HEK293 (cell line): Measurements from ENCODE around the gene WNT16.

ENCODE experiments used
- CTCF ChIA-PET: fragments of 350-600 bp; formaldehyde crosslinking; extraction: SDS; loops from one replicate; lab custom pipeline; 2021; ENCODE audit warnings: antibody characterized with exemption; lab: Yijun Ruan, JAX
- POLR2A ChIA-PET: fragments of 300-600 bp; formaldehyde crosslinking; extraction: SDS; loops from one replicate; lab custom pipeline; 2020; ENCODE audit warnings: antibody characterized with exemption, inconsistent platforms; lab: Yijun Ruan, JAX
- H3K27ac ChIP-seq: fragments of 200-500 bp; sonication (Bioruptor generic); 2 replicates; pipeline ENCODE4 v1.5.1; 2014; ENCODE audit warnings: low read depth, low read length, control low read depth, inconsistent platforms; ENCODE audit errors: extremely low read depth
- H3K36me3 ChIP-seq, 2 experiments: fragments of 200-500 bp in 1 of 2; sonication (Bioruptor generic) in 1 of 2; 1 replicate in 1 of 2; 2 replicates in 1 of 2; pipeline ENCODE4 v1.5.1; 2014 to 2017; ENCODE audit warnings: inconsistent platforms in 2 of 2, low read length in 2 of 2; ENCODE audit not compliant: control insufficient read depth in 2 of 2, insufficient read depth in 1 of 2
- H3K4me1 ChIP-seq: fragments of 200-500 bp; sonication (Bioruptor generic); 2 replicates; pipeline ENCODE4 v1.5.1; 2014; ENCODE audit warnings: mild to moderate bottlenecking, low read length, inconsistent platforms; ENCODE audit not compliant: control insufficient read depth, insufficient read depth
- H3K4me3 ChIP-seq: 2 replicates; pipeline ENCODE4 v1.5.1; 2011; ENCODE audit warnings: low read depth, mild to moderate bottlenecking, control low read depth, low read length, moderate library complexity
- H3K9me3 ChIP-seq: fragments of 200-500 bp; sonication (Bioruptor generic); 2 replicates; pipeline ENCODE4 v1.5.1; 2014; ENCODE audit warnings: low read depth, low read length, inconsistent platforms; ENCODE audit not compliant: control insufficient read depth, insufficient read depth
- FEZF1 ChIP-seq: fragments of 450-650 bp; formaldehyde crosslinking; IDR thresholded peaks from 2 replicates; pipeline ENCODE4 v1.5.1; 2016; ENCODE audit warnings: missing biosample characterization, missing genetic modification characterization
- GLIS1 ChIP-seq: fragments of 450-650 bp; formaldehyde crosslinking; IDR thresholded peaks from 2 replicates; pipeline ENCODE4 v1.5.1; 2016; ENCODE audit warnings: missing biosample characterization, missing genetic modification characterization
- HIC1 ChIP-seq: fragments of 450-650 bp; formaldehyde crosslinking; IDR thresholded peaks from 2 replicates; pipeline ENCODE4 v1.5.1; 2016; ENCODE audit warnings: missing biosample characterization, missing genetic modification characterization
- HOXA7 ChIP-seq: sonication (generic); formaldehyde crosslinking; IDR thresholded peaks from 2 replicates; pipeline ENCODE4 v1.8.1; 2022; ENCODE audit warnings: missing genetic modification reagents, borderline replicate concordance
- KLF1 ChIP-seq: fragments of 450-650 bp; formaldehyde crosslinking; IDR thresholded peaks from 2 replicates; pipeline ENCODE4 v1.5.1; 2016; ENCODE audit warnings: missing biosample characterization, missing genetic modification characterization
- SCRT2 ChIP-seq: fragments of 450-650 bp; formaldehyde crosslinking; IDR thresholded peaks from 2 replicates; pipeline ENCODE4 v1.5.1; 2016; ENCODE audit warnings: missing biosample characterization, missing genetic modification characterization
- YY2 ChIP-seq: fragments of 450-650 bp; formaldehyde crosslinking; IDR thresholded peaks from 2 replicates; pipeline ENCODE4 v1.5.1; 2016; ENCODE audit warnings: missing biosample characterization, missing genetic modification characterization
- ZBTB20 ChIP-seq: fragments of 450-650 bp; formaldehyde crosslinking; IDR thresholded peaks from 2 replicates; pipeline ENCODE4 v1.5.1; 2016; ENCODE audit warnings: missing biosample characterization, missing genetic modification characterization
- ZBTB48 ChIP-seq: fragments of 450-650 bp; formaldehyde crosslinking; IDR thresholded peaks from 2 replicates; pipeline ENCODE4 v1.5.1; 2016; ENCODE audit warnings: missing biosample characterization, missing genetic modification characterization
- ZEB2 ChIP-seq: fragments of 450-650 bp; formaldehyde crosslinking; IDR thresholded peaks from 2 replicates; pipeline ENCODE4 v1.5.1; 2016; ENCODE audit warnings: missing biosample characterization, missing genetic modification characterization
- ZNF2 ChIP-seq: fragments of 450-650 bp; formaldehyde crosslinking; IDR thresholded peaks from 2 replicates; pipeline ENCODE4 v1.5.1; 2016; ENCODE audit warnings: missing biosample characterization, missing genetic modification characterization
- ZNF404 ChIP-seq: fragments of 450-650 bp; formaldehyde crosslinking; IDR thresholded peaks from 2 replicates; pipeline ENCODE4 v1.5.1; 2017; ENCODE audit warnings: missing biosample characterization, missing genetic modification characterization
- ZNF501 ChIP-seq: fragments of 450-650 bp; formaldehyde crosslinking; IDR thresholded peaks from 2 replicates; pipeline ENCODE4 v1.5.1; 2016; ENCODE audit warnings: missing biosample characterization, missing genetic modification characterization
- ZNF521 ChIP-seq: fragments of 450-650 bp; formaldehyde crosslinking; IDR thresholded peaks from 2 replicates; pipeline ENCODE4 v1.5.1; 2017; ENCODE audit warnings: missing biosample characterization, mild to moderate bottlenecking, missing genetic modification characterization
- ZNF580 ChIP-seq: fragments of 450-650 bp; formaldehyde crosslinking; IDR thresholded peaks from 2 replicates; pipeline ENCODE4 v1.5.1; 2016; ENCODE audit warnings: missing biosample characterization, missing genetic modification characterization
- ZNF621 ChIP-seq: fragments of 450-650 bp; formaldehyde crosslinking; IDR thresholded peaks from 2 replicates; pipeline ENCODE4 v1.5.1; 2017; ENCODE audit warnings: missing biosample characterization, missing genetic modification characterization
- TF ChIP-seq, protein P1 (sequence below): fragments of 450-650 bp; formaldehyde crosslinking; IDR thresholded peaks from 2 replicates; pipeline ENCODE4 v1.5.1; 2017; ENCODE audit warnings: missing biosample characterization, mild to moderate bottlenecking, missing genetic modification characterization, moderate library complexity
- TF ChIP-seq, protein P2 (sequence below): fragments of 450-650 bp; formaldehyde crosslinking; IDR thresholded peaks from 2 replicates; pipeline ENCODE4 v1.5.1; 2016; ENCODE audit warnings: missing biosample characterization, missing genetic modification characterization

The WNT16 gene

GRCh38 chr7:121322460-121322859, 6.3 kb upstream of the WNT16 start:
- ChIA-PET CTCF (no interaction called here), POLR2A (no interaction called here)
- Histone ChIP-seq H3K4me3 (no peak overlapping the region), H3K27ac (no peak overlapping the region), H3K4me1 (peaks cover 15% of the 10 kb centered on the region), H3K9me3 (no peaks in the 10 kb centered on the region), H3K36me3 (no peaks in the 10 kb centered on the region)
- TF ChIP-seq ZNF521 (tag by site-specific recombination) (no peak), KLF1 (tag by site-specific recombination) (no peak), ZEB2 (tag by site-specific recombination) (no peak), FEZF1 (tag by site-specific recombination) (0 out of 2 replicates have a peak, but pooled peaks have one; percentile 38), GLIS1 (tag by site-specific recombination) (peak; percentile 83)

- no peaks in the 10 kb centered on the region for H3K36me3 ChIP-seq
- H3K4me1 ChIP-seq = peaks cover 15% of the 10 kb centered on the region
- POLR2A ChIA-PET = no interaction called here
- no peaks in the 10 kb centered on the region for H3K9me3 ChIP-seq
- TF ChIP-seq ZBTB48 (peak; percentile 66), ZNF404 (tag by site-specific recombination) (no peak)
- TF ChIP-seq, protein P1, sequence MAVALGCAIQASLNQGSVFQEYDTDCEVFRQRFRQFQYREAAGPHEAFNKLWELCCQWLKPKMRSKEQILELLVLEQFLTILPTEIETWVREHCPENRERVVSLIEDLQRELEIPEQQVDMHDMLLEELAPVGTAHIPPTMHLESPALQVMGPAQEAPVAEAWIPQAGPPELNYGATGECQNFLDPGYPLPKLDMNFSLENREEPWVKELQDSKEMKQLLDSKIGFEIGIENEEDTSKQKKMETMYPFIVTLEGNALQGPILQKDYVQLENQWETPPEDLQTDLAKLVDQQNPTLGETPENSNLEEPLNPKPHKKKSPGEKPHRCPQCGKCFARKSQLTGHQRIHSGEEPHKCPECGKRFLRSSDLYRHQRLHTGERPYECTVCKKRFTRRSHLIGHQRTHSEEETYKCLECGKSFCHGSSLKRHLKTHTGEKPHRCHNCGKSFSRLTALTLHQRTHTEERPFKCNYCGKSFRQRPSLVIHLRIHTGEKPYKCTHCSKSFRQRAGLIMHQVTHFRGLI (tag by site-specific recombination) = no peak
- TF ChIP-seq, all 188 proteins: peak for 1
- CTCF ChIA-PET = interaction anchor here (0.9 kb wide), 1 partner anchor 34 kb away, joined by 3 read pairs; no protein-coding TSS in a partner anchor
- H3K27ac ChIP-seq = no peak overlapping the region
- no peak overlapping the region for H3K4me3 ChIP-seq
Observed at GRCh38 chr7:121323515-121324302, 5.1 kb upstream of the WNT16 start.

- TF ChIP-seq ZNF580 (tag by site-specific recombination) (no peak), YY2 (tag by site-specific recombination) (no peak), HOXA7 (CRISPR knock-in tag) (no peak)
- ChIA-PET POLR2A (no interaction called here), CTCF (interaction anchor here (0.7 kb wide), 1 partner anchor 69 kb away, joined by 3 read pairs; no protein-coding TSS in a partner anchor)
- Histone ChIP-seq H3K36me3 (no peaks in the 10 kb centered on the region), H3K27ac (no peak overlapping the region), H3K4me3 (no peak overlapping the region), H3K4me1 (peaks cover 13% of the 10 kb centered on the region), H3K9me3 (no peaks in the 10 kb centered on the region)
Observed at GRCh38 chr7:121327671-121328070, 1.1 kb upstream of the WNT16 start.

DNA sequence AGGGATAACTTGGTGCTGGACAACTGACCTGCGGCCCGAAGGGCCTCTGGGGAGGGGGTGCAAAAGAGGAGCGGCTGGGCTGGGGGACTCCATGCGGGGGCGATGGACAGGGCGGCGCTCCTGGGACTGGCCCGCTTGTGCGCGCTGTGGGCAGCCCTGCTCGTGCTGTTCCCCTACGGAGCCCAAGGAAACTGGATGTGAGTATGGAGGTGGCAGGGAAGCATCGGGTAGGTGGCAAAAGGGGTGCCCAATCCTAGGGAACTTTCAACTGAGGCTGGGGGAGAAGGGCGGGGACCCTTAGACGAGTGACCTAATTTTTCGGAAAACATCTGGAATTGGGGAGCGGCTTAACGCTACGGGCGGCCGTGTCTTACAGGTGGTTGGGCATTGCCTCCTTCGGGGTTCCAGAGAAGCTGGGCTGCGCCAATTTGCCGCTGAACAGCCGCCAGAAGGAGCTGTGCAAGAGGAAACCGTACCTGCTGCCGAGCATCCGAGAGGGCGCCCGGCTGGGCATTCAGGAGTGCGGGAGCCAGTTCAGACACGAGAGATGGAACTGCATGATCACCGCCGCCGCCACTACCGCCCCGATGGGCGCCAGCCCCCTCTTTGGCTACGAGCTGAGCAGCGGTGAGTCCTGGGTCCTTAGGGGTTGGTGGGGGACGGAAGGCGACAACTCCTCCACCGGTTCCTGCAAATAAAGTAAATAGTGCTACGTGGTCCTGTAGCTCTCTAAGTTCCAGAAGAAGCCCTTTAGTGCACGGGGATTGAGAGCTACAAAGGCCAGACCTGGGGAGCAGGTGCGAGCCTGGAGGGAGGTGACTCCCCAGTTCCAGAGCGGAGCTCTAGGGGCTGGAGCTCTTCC, 622 bp downstream of the WNT16 start:
- CTCF ChIA-PET = interaction anchor here (0.8 to 1.4 kb wide), 6 partner anchors 17 to 217 kb away, joined by 3 to 6 read pairs (median 4); no protein-coding TSS in a partner anchor
- peak overlapping the region; percentile 63 for H3K4me3 ChIP-seq
- POLR2A ChIA-PET = interaction anchor here (1.2 kb wide), 1 partner anchor 66 kb away, joined by 5 read pairs; the partner anchor contains the start of gene FAM3C
- H3K9me3 ChIP-seq = no peaks in the 10 kb centered on the region
- H3K4me1 ChIP-seq = no peaks in the 10 kb centered on the region
- no peaks in the 10 kb centered on the region for H3K36me3 ChIP-seq
- H3K27ac ChIP-seq = peak overlapping the region; percentile 57; the same call in 1 of the 2 replicates
- TF ChIP-seq ZNF580 (tag by site-specific recombination) (0 out of 2 replicates have a peak, but pooled peaks have one; percentile 21), ZNF501 (no peak), ZBTB20 (peak; percentile 48; the same call in 1 of the 2 replicates), ZBTB48 (peak; percentile 11; the same call in 1 of the 2 replicates), ZNF2 (tag by site-specific recombination) (no peak), ZNF621 (tag by site-specific recombination) (no peak), SCRT2 (tag by site-specific recombination) (peak; percentile 95), HIC1 (tag by site-specific recombination) (peak; percentile 37; the same call in 1 of the 2 replicates)
- TF ChIP-seq, protein P2, sequence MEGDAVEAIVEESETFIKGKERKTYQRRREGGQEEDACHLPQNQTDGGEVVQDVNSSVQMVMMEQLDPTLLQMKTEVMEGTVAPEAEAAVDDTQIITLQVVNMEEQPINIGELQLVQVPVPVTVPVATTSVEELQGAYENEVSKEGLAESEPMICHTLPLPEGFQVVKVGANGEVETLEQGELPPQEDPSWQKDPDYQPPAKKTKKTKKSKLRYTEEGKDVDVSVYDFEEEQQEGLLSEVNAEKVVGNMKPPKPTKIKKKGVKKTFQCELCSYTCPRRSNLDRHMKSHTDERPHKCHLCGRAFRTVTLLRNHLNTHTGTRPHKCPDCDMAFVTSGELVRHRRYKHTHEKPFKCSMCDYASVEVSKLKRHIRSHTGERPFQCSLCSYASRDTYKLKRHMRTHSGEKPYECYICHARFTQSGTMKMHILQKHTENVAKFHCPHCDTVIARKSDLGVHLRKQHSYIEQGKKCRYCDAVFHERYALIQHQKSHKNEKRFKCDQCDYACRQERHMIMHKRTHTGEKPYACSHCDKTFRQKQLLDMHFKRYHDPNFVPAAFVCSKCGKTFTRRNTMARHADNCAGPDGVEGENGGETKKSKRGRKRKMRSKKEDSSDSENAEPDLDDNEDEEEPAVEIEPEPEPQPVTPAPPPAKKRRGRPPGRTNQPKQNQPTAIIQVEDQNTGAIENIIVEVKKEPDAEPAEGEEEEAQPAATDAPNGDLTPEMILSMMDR = peak; percentile 62
